ENCODE results near the gene GLYATL3.

GRCh38 chr6:49506569-49507111, 6.9 kb downstream of the GLYATL3 start:
- TF ChIP-seq CTCF (IDR thresholded peaks at IDR 0.05) (no peak), EP300 (IDR thresholded peaks at IDR 0.05) (no peak), POLR2AphosphoS5 (IDR thresholded peaks at IDR 0.05) (no peak)
